Uterus (tissue), 4 donors: ENCODE measurements around the gene GPR34. TPM values are rescaled to one million over a fixed set of nuclear protein-coding genes. Genes with fewer than 3 reads are reported as not detected.
"Not testable (repeated sequence)": the region's sequence is repeated elsewhere in the genome, so short reads cannot be mapped to it uniquely, and the experiment has no call there.

Experiments used
- DNase-seq, 2 donors: peaks; one replicate each; pipeline ENCODE4 v3.0.0-alpha.2; 2019 to 2020
- H3K27ac ChIP-seq, 2 donors: fragments of 200-600 bp; sonication (generic); 1 replicate in 1 of 2; 2 replicates in 1 of 2; pipeline ENCODE4 v1.5.1; 2016 to 2018
- H3K27me3 ChIP-seq, 2 donors: fragments of 200-600 bp; sonication (generic); one replicate each; pipeline ENCODE4 v1.5.1; 2018 to 2019; ENCODE audit warnings: control low read depth in 1 of 2
- H3K36me3 ChIP-seq, 2 donors: fragments of 200-600 bp; sonication (generic); one replicate each; pipeline ENCODE4 v1.5.1; 2019; ENCODE audit warnings: control low read depth in 1 of 2
- H3K4me1 ChIP-seq, 2 donors: fragments of 200-600 bp; sonication (generic); one replicate each; pipeline ENCODE4 v1.5.1; 2018 to 2019; ENCODE audit warnings: control low read depth in 1 of 2
- H3K4me3 ChIP-seq, 2 donors: fragments of 200-600 bp; sonication (generic); 1 replicate in 1 of 2; 2 replicates in 1 of 2; pipeline ENCODE4 v1.5.1; 2018 to 2019; ENCODE audit warnings: mild to moderate bottlenecking in 1 of 2
- H3K9me3 ChIP-seq, 2 donors: fragments of 200-600 bp; sonication (generic); one replicate each; pipeline ENCODE4 v1.5.1; 2019; ENCODE audit warnings: control low read depth in 1 of 2
- POLR2A ChIP-seq, 2 donors: fragments of 450-650 bp; IDR thresholded peaks; one replicate each; pipeline ENCODE4 v1.6.1; 2016; ENCODE audit warnings: antibody characterized with exemption in 2 of 2, mild to moderate bottlenecking in 1 of 2, moderate library complexity in 1 of 2
- intact Hi-C: fragments of 100-400 bp; cut with DNase I; formaldehyde crosslinking; loops from one replicate; pipeline ENCODE4 v1.15.1; 2023; ENCODE audit warnings: low total_unique reads
- total RNA-seq, 4 donors: library from RNA; depleted of rRNA in 3 of 4; stranded (reverse); fragments of >200 nt in 3 of 4; gene quantifications; one replicate each; pipeline versions ENCODE4 v1.1.0 to v1.2.4, GENCODE V29; 2014 to 2023
- TF ChIP-seq, protein P1 (sequence below), 4 experiments: fragments of 200-600 bp in 2 of 4; fragments of 450-650 bp in 2 of 4; sonication (generic) in 2 of 4; IDR thresholded peaks; one replicate each; pipeline ENCODE4 v1.5.1; 2016 to 2019; ENCODE audit warnings: antibody characterized with exemption in 4 of 4, mild to moderate bottlenecking in 2 of 4, moderate library complexity in 1 of 4
- donor health status: DM: yes; HTN: yes; CAD: no.

Gene GPR34
- total RNA-seq, 4 donors from 2014 or later, result 0.26 to 12.0 (median 8.3) TPM

DNA sequence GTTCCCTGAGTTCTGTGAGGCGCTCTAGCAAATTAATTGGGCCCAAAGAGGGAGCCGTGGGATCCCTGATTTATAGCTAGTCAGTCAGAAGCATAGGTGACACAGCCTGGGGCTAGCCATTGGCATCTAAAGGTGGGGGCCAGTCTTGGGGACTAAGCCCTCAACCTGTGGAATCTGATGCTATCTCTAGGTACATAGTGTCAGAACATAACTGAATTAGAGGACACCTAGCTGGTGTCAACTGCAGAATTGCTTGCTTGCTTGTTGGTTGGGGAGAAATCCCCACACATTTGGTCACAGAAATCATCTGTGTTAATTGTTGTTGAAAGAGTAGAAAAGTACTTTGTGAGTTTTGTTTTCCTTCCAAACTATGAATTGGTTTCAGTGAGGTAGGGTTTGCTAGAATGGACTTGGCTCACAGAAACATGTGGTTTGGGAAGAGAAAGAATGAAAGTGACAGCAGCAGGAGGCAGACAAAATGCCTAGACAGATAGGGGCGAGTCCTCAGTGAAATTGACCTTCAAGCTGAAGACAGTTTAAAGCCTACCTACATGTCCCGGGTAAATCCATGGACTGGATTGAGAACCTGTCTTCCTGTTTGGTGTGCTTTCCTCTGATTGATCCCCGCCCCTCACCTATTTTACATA lies 22.4 kb downstream of the GPR34 start:
- H3K4me3 ChIP-seq, result no peak overlapping the region
- H3K36me3 ChIP-seq, result no peaks in the 10 kb centered on the region
- H3K9me3 ChIP-seq, result no peaks in the 10 kb centered on the region
- no peak for DNase-seq
- H3K27ac ChIP-seq, result no peak overlapping the region
- intact Hi-C loops, result no loop called here
- no peaks in the 10 kb centered on the region for H3K27me3 ChIP-seq
- no peaks in the 10 kb centered on the region for H3K4me1 ChIP-seq
- TF ChIP-seq POLR2A (IDR thresholded peaks at IDR 0.05), result no peak
- TF ChIP-seq, protein P1, sequence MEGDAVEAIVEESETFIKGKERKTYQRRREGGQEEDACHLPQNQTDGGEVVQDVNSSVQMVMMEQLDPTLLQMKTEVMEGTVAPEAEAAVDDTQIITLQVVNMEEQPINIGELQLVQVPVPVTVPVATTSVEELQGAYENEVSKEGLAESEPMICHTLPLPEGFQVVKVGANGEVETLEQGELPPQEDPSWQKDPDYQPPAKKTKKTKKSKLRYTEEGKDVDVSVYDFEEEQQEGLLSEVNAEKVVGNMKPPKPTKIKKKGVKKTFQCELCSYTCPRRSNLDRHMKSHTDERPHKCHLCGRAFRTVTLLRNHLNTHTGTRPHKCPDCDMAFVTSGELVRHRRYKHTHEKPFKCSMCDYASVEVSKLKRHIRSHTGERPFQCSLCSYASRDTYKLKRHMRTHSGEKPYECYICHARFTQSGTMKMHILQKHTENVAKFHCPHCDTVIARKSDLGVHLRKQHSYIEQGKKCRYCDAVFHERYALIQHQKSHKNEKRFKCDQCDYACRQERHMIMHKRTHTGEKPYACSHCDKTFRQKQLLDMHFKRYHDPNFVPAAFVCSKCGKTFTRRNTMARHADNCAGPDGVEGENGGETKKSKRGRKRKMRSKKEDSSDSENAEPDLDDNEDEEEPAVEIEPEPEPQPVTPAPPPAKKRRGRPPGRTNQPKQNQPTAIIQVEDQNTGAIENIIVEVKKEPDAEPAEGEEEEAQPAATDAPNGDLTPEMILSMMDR (IDR thresholded peaks at IDR 0.05), result no peak

DNA sequence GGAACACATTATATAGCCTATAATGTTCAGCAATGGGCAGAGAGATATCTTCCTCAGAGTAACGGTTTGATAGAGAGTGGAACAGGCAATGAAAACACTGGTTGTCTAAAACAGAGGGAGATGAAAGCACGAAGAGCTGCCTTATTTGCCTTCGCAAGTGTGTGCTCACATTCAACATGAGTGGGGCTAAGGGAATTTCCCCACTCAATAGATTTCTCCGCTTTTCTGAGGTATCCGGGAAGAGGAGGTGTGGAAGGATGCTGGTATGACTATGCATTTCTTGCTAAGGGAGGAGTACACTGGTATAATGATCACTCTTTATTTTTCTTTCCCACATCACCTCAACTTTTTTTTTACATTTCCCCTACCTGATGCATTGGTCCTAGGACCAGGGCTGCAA lies 27.4 kb downstream of the GPR34 start:
- Histone ChIP-seq H3K9me3 (no peaks in the 10 kb centered on the region), H3K36me3 (no peaks in the 10 kb centered on the region), H3K27me3 (no peaks in the 10 kb centered on the region), H3K4me3 (no peak overlapping the region), H3K27ac (no peak overlapping the region), H3K4me1 (no peaks in the 10 kb centered on the region)
- intact Hi-C loops, result no loop called here
- no peak for DNase-seq
- TF ChIP-seq, protein P1 (IDR thresholded peaks at IDR 0.05), result no peak
- no peak for TF ChIP-seq POLR2A (IDR thresholded peaks at IDR 0.05)

DNA sequence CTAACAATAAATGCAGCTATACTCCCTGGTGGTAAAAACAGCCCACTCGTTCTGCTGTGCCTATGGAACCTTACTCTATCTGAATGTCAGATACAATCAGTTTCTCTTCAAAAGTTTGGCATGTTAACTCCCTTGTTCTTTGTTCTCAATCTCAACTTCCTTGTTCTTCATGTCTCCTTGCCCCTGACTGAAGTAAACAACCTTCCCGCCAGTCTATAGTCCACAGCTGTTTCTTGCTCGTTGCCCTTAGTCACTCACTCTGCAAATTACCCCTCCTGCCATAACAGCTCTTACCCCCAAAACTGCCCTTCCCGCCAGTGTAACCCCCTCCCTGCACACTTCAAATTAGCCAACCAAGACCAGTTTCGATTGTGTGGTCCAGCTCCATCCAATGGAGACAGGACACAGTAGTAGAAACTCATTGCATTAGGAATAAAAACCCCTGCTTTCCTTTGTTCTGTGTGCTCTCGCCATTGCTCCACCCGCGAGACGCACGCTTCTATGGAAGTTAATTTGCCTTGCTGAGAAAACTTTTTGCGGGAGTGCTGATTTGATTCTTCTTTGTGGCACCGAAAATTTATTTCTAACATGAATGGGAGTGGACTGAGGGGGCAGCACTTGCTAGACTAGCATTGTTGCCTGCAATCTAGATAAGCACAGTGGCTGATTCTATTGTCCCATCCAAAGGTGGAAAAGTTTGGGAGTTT lies 28.1 kb downstream of the GPR34 start:
- no peaks in the 10 kb centered on the region for H3K4me1 ChIP-seq
- no peak for DNase-seq
- intact Hi-C loops, result no loop called here
- H3K4me3 ChIP-seq, result no peak overlapping the region
- H3K36me3 ChIP-seq, result no peaks in the 10 kb centered on the region
- H3K27ac ChIP-seq, result no peak overlapping the region
- H3K27me3 ChIP-seq, result no peaks in the 10 kb centered on the region
- TF ChIP-seq, protein P1 (IDR thresholded peaks at IDR 0.05), result no peak
- no peak for TF ChIP-seq POLR2A (IDR thresholded peaks at IDR 0.05)
- H3K9me3 ChIP-seq, result no peaks in the 10 kb centered on the region

DNA sequence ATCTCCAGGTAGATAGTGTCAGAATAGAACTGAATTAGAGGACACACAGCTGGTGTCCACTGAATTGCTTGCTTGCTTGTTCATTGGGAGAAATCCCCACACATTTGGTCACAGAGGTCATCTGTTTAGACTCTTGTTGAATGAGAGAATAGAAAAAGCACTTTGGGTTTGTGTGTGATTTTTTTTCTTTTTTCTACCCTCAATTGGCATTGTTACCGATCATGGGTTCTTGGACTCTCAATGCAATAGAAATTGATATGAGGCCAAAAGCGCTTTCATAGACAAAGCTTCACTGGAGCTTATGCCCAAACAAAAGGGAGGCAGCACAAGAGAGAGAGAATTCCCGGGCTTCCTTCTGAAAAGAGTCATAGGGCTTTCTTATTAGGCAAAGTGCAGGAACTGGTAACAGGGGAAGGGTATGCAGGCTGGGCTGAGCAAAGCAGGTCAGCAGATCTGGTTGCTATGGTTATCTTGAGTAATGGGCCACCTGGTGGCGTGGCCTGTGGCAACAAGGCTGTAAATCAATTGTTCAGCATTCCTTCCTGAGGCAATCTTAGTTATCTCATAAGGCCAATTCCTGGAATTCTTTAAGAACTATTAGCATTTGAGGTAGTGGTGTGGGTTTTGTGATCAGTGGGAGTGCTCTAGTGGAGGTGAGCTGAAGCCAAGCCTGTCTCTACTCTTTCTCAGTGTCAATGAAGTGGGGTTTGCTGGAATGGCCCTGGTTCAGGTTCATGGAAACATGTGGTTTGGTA lies 29.9 kb downstream of the GPR34 start:
- no peak for DNase-seq
- TF ChIP-seq, protein P1 (IDR thresholded peaks at IDR 0.05), result no peak
- TF ChIP-seq POLR2A (IDR thresholded peaks at IDR 0.05), result no peak
- Histone ChIP-seq H3K4me1 (no peaks in the 10 kb centered on the region), H3K36me3 (no peaks in the 10 kb centered on the region), H3K9me3 (no peaks in the 10 kb centered on the region), H3K27me3 (no peaks in the 10 kb centered on the region), H3K4me3 (no peak overlapping the region), H3K27ac (no peak overlapping the region)
- intact Hi-C loops, result no loop called here

DNA sequence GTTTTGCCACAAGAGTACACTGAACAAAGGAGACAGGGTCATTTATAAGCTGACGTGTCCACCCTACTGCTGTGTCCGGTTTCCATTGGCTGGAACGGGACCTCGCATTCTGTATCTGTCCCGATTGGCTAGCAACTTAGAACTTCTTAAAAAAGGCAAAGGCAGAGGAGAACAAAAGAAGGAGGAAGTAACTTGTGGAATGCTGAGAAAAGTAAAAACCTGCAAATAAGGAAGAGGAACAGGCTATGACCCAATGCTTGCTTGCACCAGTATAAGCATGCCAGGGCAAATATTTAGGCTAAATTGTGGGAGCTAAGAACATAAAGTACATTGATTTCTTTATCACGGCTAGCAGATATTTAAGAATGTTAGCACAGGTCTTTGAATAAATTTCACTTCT lies 30.8 kb downstream of the GPR34 start:
- H3K36me3 ChIP-seq, DNase-seq, H3K27me3 ChIP-seq, H3K9me3 ChIP-seq, intact Hi-C loops, H3K4me1 ChIP-seq, H3K4me3 ChIP-seq, H3K27ac ChIP-seq: not testable (repeated sequence)
